CD4-positive, CD25-positive, alpha-beta regulatory T cell (primary cell): ENCODE measurements around the gene EIF1AD. TPM values are rescaled to one million over a fixed set of nuclear protein-coding genes. Genes with fewer than 3 reads are reported as not detected.
"Not testable (repeated sequence)": the region's sequence is repeated elsewhere in the genome, so short reads cannot be mapped to it uniquely, and the experiment has no call there.

Experiments used
- ATAC-seq, 2 donors: fragments of 150-1000 bp; cut with Tn5 transposase; one replicate each; pipeline ENCODE4 v1.10.0; 2021; ENCODE audit warnings: low read depth in 2 of 2, moderate number of reproducible peaks in 2 of 2, moderate library complexity in 1 of 2
- DNase-seq, 3 donors: peaks; one replicate each; pipeline versions ENCODE4 v3.0.0 to v3.0.0-alpha.2; 2012 to 2022; ENCODE audit warnings: mixed read lengths in 1 of 3
- H3K27ac ChIP-seq: one replicate; pipeline ENCODE4 v1.7.0; 2013; ENCODE audit warnings: mild to moderate bottlenecking, low read length; ENCODE audit not compliant: insufficient read depth, poor library complexity, severe bottlenecking
- H3K27me3 ChIP-seq: one replicate; pipeline ENCODE4 v1.7.0; 2013; ENCODE audit warnings: low read length; ENCODE audit not compliant: control insufficient read depth, insufficient read depth
- H3K36me3 ChIP-seq: one replicate; pipeline ENCODE4 v1.7.0; 2013; ENCODE audit warnings: mild to moderate bottlenecking, low read length, moderate library complexity; ENCODE audit not compliant: control insufficient read depth, insufficient read depth
- H3K4me1 ChIP-seq: 2 replicates; pipeline ENCODE4 v1.7.0; 2013; ENCODE audit warnings: mild to moderate bottlenecking, low read length; ENCODE audit not compliant: insufficient read depth, control insufficient read depth, poor library complexity, severe bottlenecking
- H3K4me3 ChIP-seq: one replicate; pipeline ENCODE4 v1.7.0; 2013; ENCODE audit warnings: low read depth, mild to moderate bottlenecking, low read length, moderate library complexity
- H3K9me3 ChIP-seq, 2 experiments: 1 replicate in 1 of 2; 2 replicates in 1 of 2; pipeline ENCODE4 v1.7.0; 2013; ENCODE audit warnings: low read length in 2 of 2, mild to moderate bottlenecking in 1 of 2, moderate library complexity in 1 of 2; ENCODE audit not compliant: control insufficient read depth in 2 of 2
- H3K27ac Mint-ChIP-seq, 3 donors: one replicate each; pipeline ENCODE4 v1.8.0; 2020 to 2022; ENCODE audit warnings: mild to moderate bottlenecking in 3 of 3, mixed read lengths in 3 of 3, moderate library complexity in 2 of 3
- H3K27me3 Mint-ChIP-seq: one replicate; pipeline ENCODE4 v1.8.0; 2022; ENCODE audit warnings: mild to moderate bottlenecking, mixed read lengths
- H3K36me3 Mint-ChIP-seq: one replicate; pipeline ENCODE4 v1.8.0; 2020; ENCODE audit warnings: mixed read lengths
- H3K4me1 Mint-ChIP-seq, 4 donors: one replicate each; pipeline ENCODE4 v1.8.0; 2020 to 2022; ENCODE audit warnings: mixed read lengths in 4 of 4, mild to moderate bottlenecking in 1 of 4
- H3K4me3 Mint-ChIP-seq, 4 donors: one replicate each; pipeline ENCODE4 v1.8.0; 2020 to 2022; ENCODE audit warnings: mild to moderate bottlenecking in 4 of 4, mixed read lengths in 4 of 4, moderate library complexity in 3 of 4
- H3K9me3 Mint-ChIP-seq, 7 donors: one replicate each; pipeline ENCODE4 v1.8.0; 2020 to 2022; ENCODE audit warnings: mixed read lengths in 7 of 7, mild to moderate bottlenecking in 3 of 7, moderate library complexity in 2 of 7
- polyA plus RNA-seq, 4 donors: library from polyadenylated mRNA; unstranded; fragments of 300-500 nt; fragmentation: Illumina TruSeq; gene quantifications; one replicate each; pipeline ENCODE4 v1.2.3, GENCODE V29; 2021
- total RNA-seq: library from RNA; stranded (reverse); gene quantifications from one replicate; pipeline ENCODE4 v1.2.3, GENCODE V29; 2022

Gene EIF1AD
- total and polyA plus RNA-seq, 5 donors from 2014 or later = 16.7 to 61.3 (median 19.7) TPM

- H3K4me1 ChIP-seq = peaks cover 8% of the 10 kb centered on the region
- no peak overlapping the region for H3K27ac ChIP-seq
- DNase-seq (no peak), ATAC-seq (no peak)
- no peak overlapping the region for H3K4me3 Mint-ChIP-seq
- peaks cover 8% of the 10 kb centered on the region for H3K27me3 ChIP-seq
- H3K36me3 ChIP-seq = no peaks in the 10 kb centered on the region
- H3K27me3 Mint-ChIP-seq = peaks cover 32% of the 10 kb centered on the region
- H3K9me3 ChIP-seq = no peaks in the 10 kb centered on the region
- H3K36me3 Mint-ChIP-seq = no peaks in the 10 kb centered on the region
- H3K27ac Mint-ChIP-seq = no peak overlapping the region
- no peak overlapping the region for H3K4me3 ChIP-seq
- H3K9me3 Mint-ChIP-seq = peaks cover 0 to 2% (median 0%) of the 10 kb centered on the region in 7 donors
- no peaks in the 10 kb centered on the region for H3K4me1 Mint-ChIP-seq
Observed at GRCh38 chr11:66012371-66012945, 10.5 kb upstream of the EIF1AD start.

GRCh38 chr11:66011785-66012303 lies 9.9 kb upstream of the EIF1AD start, which contains the start of gene CST6:
TSS of gene CST6 (plus strand) at chr11:66012008. CDS start at chr11:66012045, 37 bp downstream.
- Histone ChIP-seq H3K9me3 (no peaks in the 10 kb centered on the region), H3K4me1 (peaks cover 8% of the 10 kb centered on the region), H3K36me3 (no peaks in the 10 kb centered on the region), H3K4me3 (no peak within 1 kb of the TSS), H3K27me3 (peaks cover 8% of the 10 kb centered on the region), H3K27ac (no peak within 1 kb of the TSS)
- peaks cover 0 to 2% (median 0%) of the 10 kb centered on the region in 7 donors for H3K9me3 Mint-ChIP-seq
- no peak for DNase-seq
- H3K27me3 Mint-ChIP-seq = peaks cover 32% of the 10 kb centered on the region
- H3K4me1 Mint-ChIP-seq = no peaks in the 10 kb centered on the region
- no peak for ATAC-seq
- H3K36me3 Mint-ChIP-seq = no peaks in the 10 kb centered on the region
- H3K4me3 Mint-ChIP-seq = no peak within 1 kb of the TSS
- H3K27ac Mint-ChIP-seq = no peak within 1 kb of the TSS

- Mint-ChIP-seq H3K27ac (no peak overlapping the region), H3K9me3 (peaks cover 0 to 2% (median 0%) of the 10 kb centered on the region in 7 donors), H3K36me3 (no peaks in the 10 kb centered on the region), H3K4me1 (no peaks in the 10 kb centered on the region), H3K27me3 (peaks cover 32% of the 10 kb centered on the region), H3K4me3 (no peak overlapping the region)
- ATAC-seq (no peak), DNase-seq (no peak)
- no peaks in the 10 kb centered on the region for H3K36me3 ChIP-seq
- H3K27ac ChIP-seq = no peak overlapping the region
- H3K9me3 ChIP-seq = no peaks in the 10 kb centered on the region
- peaks cover 8% of the 10 kb centered on the region for H3K4me1 ChIP-seq
- H3K27me3 ChIP-seq = peaks cover 8% of the 10 kb centered on the region
- no peak overlapping the region for H3K4me3 ChIP-seq
Observed at GRCh38 chr11:66011239-66011784, 9.4 kb upstream of the EIF1AD start.

GRCh38 chr11:66010036-66010435 lies 8.1 kb upstream of the EIF1AD start:
- Mint-ChIP-seq H3K27me3 (peaks cover 32% of the 10 kb centered on the region), H3K4me3 (peak overlapping the region in 2 of 4 donors; percentile 48 to 59)
- not testable (repeated sequence) for H3K36me3 Mint-ChIP-seq, H3K9me3 Mint-ChIP-seq, H3K27ac ChIP-seq, H3K27ac Mint-ChIP-seq, H3K36me3 ChIP-seq, ATAC-seq, H3K27me3 ChIP-seq, H3K9me3 ChIP-seq, H3K4me1 ChIP-seq, H3K4me3 ChIP-seq, H3K4me1 Mint-ChIP-seq, DNase-seq

GRCh38 chr11:66008468-66009101 lies 6.6 kb upstream of the EIF1AD start:
- Histone ChIP-seq H3K4me3 (no peak overlapping the region), H3K27ac (no peak overlapping the region), H3K9me3 (no peaks in the 10 kb centered on the region), H3K36me3 (peaks cover 9% of the 10 kb centered on the region), H3K4me1 (peaks cover 8% of the 10 kb centered on the region), H3K27me3 (peaks cover 8% of the 10 kb centered on the region)
- Mint-ChIP-seq H3K36me3 (no peaks in the 10 kb centered on the region), H3K27me3 (peaks cover 32% of the 10 kb centered on the region), H3K27ac (peak overlapping the region in 1 of 3 donors; percentile 63), H3K9me3 (peaks cover 0 to 2% (median 0%) of the 10 kb centered on the region in 7 donors), H3K4me1 (peaks cover 0 to 5% (median 0%) of the 10 kb centered on the region in 4 donors), H3K4me3 (no peak overlapping the region)
- ATAC-seq (no peak), DNase-seq (no peak)

- H3K27ac ChIP-seq = no peak overlapping the region
- H3K4me3 Mint-ChIP-seq = no peak overlapping the region
Observed at GRCh38 chr11:66008095-66008467, 6.1 kb upstream of the EIF1AD start.

GRCh38 chr11:66007201-66007634 lies 5.3 kb upstream of the EIF1AD start:
- peaks cover 0 to 17% (median 5%) of the 10 kb centered on the region in 4 donors for H3K4me1 Mint-ChIP-seq
- ATAC-seq (no peak), DNase-seq (no peak)
- Histone ChIP-seq H3K27me3 (peaks cover 4% of the 10 kb centered on the region), H3K4me1 (peaks cover 17% of the 10 kb centered on the region), H3K4me3 (no peak overlapping the region), H3K36me3 (peaks cover 9% of the 10 kb centered on the region), H3K9me3 (no peaks in the 10 kb centered on the region), H3K27ac (no peak overlapping the region)
- peaks cover 26% of the 10 kb centered on the region for H3K27me3 Mint-ChIP-seq
- peaks cover 0 to 2% (median 0%) of the 10 kb centered on the region in 7 donors for H3K9me3 Mint-ChIP-seq
- no peak overlapping the region for H3K4me3 Mint-ChIP-seq
- no peak overlapping the region for H3K27ac Mint-ChIP-seq
- H3K36me3 Mint-ChIP-seq = peaks cover 2% of the 10 kb centered on the region

More at GRCh38 chr11:66008095-66008467, 6.1 kb upstream of the EIF1AD start:
- DNase-seq (no peak), ATAC-seq (no peak)
- Mint-ChIP-seq H3K27ac (no peak overlapping the region), H3K36me3 (no peaks in the 10 kb centered on the region), H3K9me3 (peaks cover 0 to 2% (median 0%) of the 10 kb centered on the region in 7 donors), H3K4me1 (peaks cover 0 to 10% (median 1%) of the 10 kb centered on the region in 4 donors), H3K27me3 (peaks cover 29% of the 10 kb centered on the region)
- H3K27me3 ChIP-seq = peaks cover 8% of the 10 kb centered on the region
- no peak overlapping the region for H3K4me3 ChIP-seq
- no peaks in the 10 kb centered on the region for H3K9me3 ChIP-seq
- H3K36me3 ChIP-seq = peaks cover 9% of the 10 kb centered on the region
- H3K4me1 ChIP-seq = peaks cover 13% of the 10 kb centered on the region
